Mammary epithelial cell (primary cell): ENCODE results near the gene UBR4.

Experiments
- CTCF ChIP-seq, 2 donors: IDR thresholded peaks in 1 of 2; conservative IDR thresholded peaks in 1 of 2; 2 replicates each; pipeline ENCODE4 v1.5.1; 2011 to 2012; ENCODE audit warnings: inconsistent platforms in 2 of 2, low read length in 2 of 2, mild to moderate bottlenecking in 2 of 2, control low read depth in 1 of 2, low read depth in 1 of 2; ENCODE audit not compliant: insufficient read depth in 1 of 2; ENCODE audit errors: extremely low read depth in 1 of 2
- EZH2 ChIP-seq: IDR thresholded peaks from 2 replicates; pipeline ENCODE4 v1.6.1; 2012; ENCODE audit warnings: low read length, inconsistent platforms, borderline replicate concordance

GRCh38 chr1:19205403-19205802, 4.7 kb downstream of the UBR4 start:
- TF ChIP-seq EZH2 (no peak), CTCF (conservative IDR thresholded peaks at IDR 0.05 in 1 of 2, IDR thresholded peaks at IDR 0.05 in 1 of 2; ENCODE audit: extremely low read depth in 1 of 2, insufficient read depth in 1 of 2, low read depth in 1 of 2, low read length in 2 of 2) (no peak)
